AG04450 (cell line): ENCODE data around the gene KIAA1958. TPM values are rescaled to one million over a fixed set of nuclear protein-coding genes. Genes with fewer than 3 reads are reported as not detected.

Source experiments
- CTCF ChIA-PET: fragments of 300-600, 350-600 bp; formaldehyde crosslinking; extraction: SDS; loops from one replicate; lab custom pipeline; 2022; ENCODE audit warnings: antibody characterized with exemption, inconsistent platforms; lab: Charles Lee
- POLR2A ChIA-PET: fragments of 350-600 bp; formaldehyde crosslinking; extraction: SDS; loops from one replicate; lab custom pipeline; 2021; ENCODE audit warnings: antibody characterized with exemption, inconsistent platforms; lab: Yijun Ruan, JAX
- DNase-seq: peaks from one replicate; pipeline ENCODE4 v3.0.0-alpha.2; 2011; ENCODE audit warnings: low read depth, low spot score
- H3K27ac ChIP-seq: one replicate; pipeline ENCODE4 v1.5.1; 2012; ENCODE audit warnings: low read depth, low read length, control low read depth
- H3K27me3 ChIP-seq: one replicate; pipeline ENCODE4 v1.6.0; 2012; ENCODE audit warnings: low read length; ENCODE audit not compliant: control insufficient read depth, insufficient read depth
- H3K4me3 ChIP-seq: 2 replicates; pipeline ENCODE4 v1.5.1; 2011; ENCODE audit warnings: mild to moderate bottlenecking, low read depth, low read length, control low read depth
- H3K9me3 ChIP-seq: 2 replicates; pipeline ENCODE4 v1.5.1; 2012; ENCODE audit warnings: low read length; ENCODE audit not compliant: control insufficient read depth, insufficient read depth
- CTCF ChIP-seq: IDR thresholded peaks from 2 replicates; pipeline ENCODE4 v1.5.1; 2011; ENCODE audit warnings: low read depth, low read length, control low read depth, inconsistent platforms
- polyA plus RNA-seq: library from polyadenylated mRNA; depleted of rRNA; stranded (reverse); fragments of >200 nt; gene quantifications from 2 replicates; pipeline ENCODE4 v1.2.3, GENCODE V29; 2011

The KIAA1958 gene
- polyA plus RNA-seq, 1 experiment, result 0.88 TPM

GRCh38 chr9:112562235-112562958 is 75.8 kb downstream of the KIAA1958 start:
- Histone ChIP-seq H3K4me3 (no peak overlapping the region), H3K27ac (no peak overlapping the region), H3K27me3 (no peaks in the 10 kb centered on the region), H3K9me3 (no peaks in the 10 kb centered on the region)
- ChIA-PET CTCF (no interaction called here), POLR2A (interaction anchor here (0.6 kb wide), 1 partner anchor 922 kb away, joined by 5 read pairs; no protein-coding TSS in a partner anchor)
- TF ChIP-seq CTCF, result no peak
- DNase-seq, result no peak

GRCh38 chr9:112569186-112569585 is 82.6 kb downstream of the KIAA1958 start:
- Histone ChIP-seq H3K9me3 (no peaks in the 10 kb centered on the region), H3K4me3 (no peak overlapping the region), H3K27ac (no peak overlapping the region), H3K27me3 (no peaks in the 10 kb centered on the region)
- ChIA-PET CTCF (interaction anchor here (0.6 kb wide), 1 partner anchor 70 kb away, joined by 3 read pairs; no protein-coding TSS in a partner anchor), POLR2A (interaction anchor here (0.7 kb wide), 1 partner anchor 19 kb away, joined by 3 read pairs; no protein-coding TSS in a partner anchor)
- no peak for TF ChIP-seq CTCF
- DNase-seq, result peak; percentile 32

- no peak for TF ChIP-seq CTCF
- ChIA-PET CTCF (interaction anchor here (1.3 kb wide), 1 partner anchor 332 kb away, joined by 3 read pairs; no protein-coding TSS in a partner anchor), POLR2A (no interaction called here)
- Histone ChIP-seq H3K9me3 (no peaks in the 10 kb centered on the region), H3K27ac (no peak overlapping the region), H3K27me3 (no peaks in the 10 kb centered on the region), H3K4me3 (no peak overlapping the region)
- no peak for DNase-seq
Observed at GRCh38 chr9:112570671-112571167, 84.1 kb downstream of the KIAA1958 start.

GRCh38 chr9:112571624-112572355 is 85.2 kb downstream of the KIAA1958 start:
- H3K4me3 ChIP-seq, result no peak overlapping the region
- ChIA-PET POLR2A (no interaction called here), CTCF (no interaction called here)
- H3K27me3 ChIP-seq, result no peaks in the 10 kb centered on the region
- TF ChIP-seq CTCF, result no peak
- H3K9me3 ChIP-seq, result no peaks in the 10 kb centered on the region
- DNase-seq, result no peak
- H3K27ac ChIP-seq, result no peak overlapping the region
